ENCODE data around the gene ARL5A.

Gene ARL5A

DNA sequence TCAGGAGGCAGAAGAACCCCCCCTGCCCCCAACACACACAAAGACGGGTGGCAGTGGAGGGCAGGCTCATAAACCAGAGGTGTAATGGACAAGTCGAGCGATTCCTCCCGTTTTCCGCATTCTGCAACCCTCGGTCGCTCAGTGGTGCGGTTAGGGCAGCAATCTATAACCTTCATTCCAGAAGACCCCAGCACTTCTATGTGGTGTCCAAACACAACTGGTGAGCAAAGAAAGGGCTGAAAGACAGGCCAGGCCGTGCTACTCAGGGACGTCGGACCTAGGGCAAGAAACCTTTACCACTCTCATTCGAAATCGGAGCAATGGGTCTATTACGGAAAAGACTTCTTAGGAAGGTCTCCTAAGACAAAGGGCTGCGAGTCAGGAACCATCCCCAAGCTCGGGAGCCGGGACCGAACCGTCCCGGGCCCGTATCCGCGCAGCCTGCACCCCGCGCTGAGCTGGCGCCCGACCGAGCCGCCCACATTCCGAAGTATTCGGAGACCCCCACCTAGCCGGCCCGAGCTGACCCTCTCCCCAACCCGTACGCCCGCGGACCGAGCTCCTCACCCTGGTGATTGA lies 568 bp downstream of the ARL5A start:
- in situ Hi-C loops (cut with HindIII; ENCODE audit: low sequenced_read_pairs), result no loop called here
- peak overlapping the region; percentile 59 for H3K4me3 ChIP-seq (ENCODE audit: low read depth, low read length)
- DNase-seq (ENCODE audit: low read depth, low spot score), result peak; percentile 31
- TF ChIP-seq, protein P1, sequence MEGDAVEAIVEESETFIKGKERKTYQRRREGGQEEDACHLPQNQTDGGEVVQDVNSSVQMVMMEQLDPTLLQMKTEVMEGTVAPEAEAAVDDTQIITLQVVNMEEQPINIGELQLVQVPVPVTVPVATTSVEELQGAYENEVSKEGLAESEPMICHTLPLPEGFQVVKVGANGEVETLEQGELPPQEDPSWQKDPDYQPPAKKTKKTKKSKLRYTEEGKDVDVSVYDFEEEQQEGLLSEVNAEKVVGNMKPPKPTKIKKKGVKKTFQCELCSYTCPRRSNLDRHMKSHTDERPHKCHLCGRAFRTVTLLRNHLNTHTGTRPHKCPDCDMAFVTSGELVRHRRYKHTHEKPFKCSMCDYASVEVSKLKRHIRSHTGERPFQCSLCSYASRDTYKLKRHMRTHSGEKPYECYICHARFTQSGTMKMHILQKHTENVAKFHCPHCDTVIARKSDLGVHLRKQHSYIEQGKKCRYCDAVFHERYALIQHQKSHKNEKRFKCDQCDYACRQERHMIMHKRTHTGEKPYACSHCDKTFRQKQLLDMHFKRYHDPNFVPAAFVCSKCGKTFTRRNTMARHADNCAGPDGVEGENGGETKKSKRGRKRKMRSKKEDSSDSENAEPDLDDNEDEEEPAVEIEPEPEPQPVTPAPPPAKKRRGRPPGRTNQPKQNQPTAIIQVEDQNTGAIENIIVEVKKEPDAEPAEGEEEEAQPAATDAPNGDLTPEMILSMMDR (IDR thresholded peaks at IDR 0.05; ENCODE audit: low read depth, low read length), result no peak

DNA sequence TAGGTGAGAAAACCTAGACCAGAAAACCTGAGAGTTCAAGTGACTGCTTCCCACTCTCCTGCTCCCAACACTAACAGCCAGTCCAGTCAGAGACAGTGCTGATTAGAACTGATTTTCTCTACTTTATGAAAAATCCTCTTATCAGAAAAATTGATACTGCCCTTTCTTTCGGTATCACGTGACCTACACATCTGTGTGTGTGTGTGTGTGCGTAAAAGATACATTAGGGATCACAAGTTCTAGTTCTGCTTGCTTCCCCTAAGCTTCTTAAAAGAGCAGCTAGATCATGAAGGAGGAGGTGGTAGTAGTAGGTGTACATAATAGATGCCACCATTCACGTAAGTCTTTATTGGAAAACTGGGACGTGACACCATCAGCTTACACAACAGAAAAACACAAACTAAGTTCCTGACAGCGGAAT lies 1.5 kb downstream of the ARL5A start:
- TF ChIP-seq, protein P1 (IDR thresholded peaks at IDR 0.05; ENCODE audit: low read depth, low read length), result no peak
- peak overlapping the region; percentile 59 for H3K4me3 ChIP-seq (ENCODE audit: low read depth, low read length)
- peak; percentile 33 for DNase-seq (ENCODE audit: low read depth, low spot score)
- in situ Hi-C loops (cut with HindIII; ENCODE audit: low sequenced_read_pairs), result no loop called here

- in situ Hi-C loops (cut with HindIII; ENCODE audit: low sequenced_read_pairs), result no loop called here
- no peak overlapping the region for H3K4me3 ChIP-seq (ENCODE audit: low read depth, low read length)
- TF ChIP-seq, protein P1 (IDR thresholded peaks at IDR 0.05; ENCODE audit: low read depth, low read length), result no peak
- DNase-seq (ENCODE audit: low read depth, low spot score), result peak; percentile 2
Measured at GRCh38 chr2:151824886-151825285, 3.3 kb downstream of the ARL5A start.

- TF ChIP-seq, protein P1 (IDR thresholded peaks at IDR 0.05; ENCODE audit: low read depth, low read length), result no peak
- in situ Hi-C loops (cut with HindIII; ENCODE audit: low sequenced_read_pairs), result no loop called here
- no peak overlapping the region for H3K4me3 ChIP-seq (ENCODE audit: low read depth, low read length)
Measured at GRCh38 chr2:151823651-151824050, 4.6 kb downstream of the ARL5A start.

GRCh38 chr2:151819920-151820319 lies 8.3 kb downstream of the ARL5A start:
- H3K4me3 ChIP-seq (ENCODE audit: low read depth, low read length), result no peak overlapping the region
- TF ChIP-seq, protein P1 (IDR thresholded peaks at IDR 0.05; ENCODE audit: low read depth, low read length), result no peak
- in situ Hi-C loops (cut with HindIII; ENCODE audit: low sequenced_read_pairs), result no loop called here
- no peak for DNase-seq (ENCODE audit: low read depth, low spot score)

More at GRCh38 chr2:151823651-151824050, 4.6 kb downstream of the ARL5A start:
- peak; percentile 3 for DNase-seq (ENCODE audit: low read depth, low spot score)

DNA sequence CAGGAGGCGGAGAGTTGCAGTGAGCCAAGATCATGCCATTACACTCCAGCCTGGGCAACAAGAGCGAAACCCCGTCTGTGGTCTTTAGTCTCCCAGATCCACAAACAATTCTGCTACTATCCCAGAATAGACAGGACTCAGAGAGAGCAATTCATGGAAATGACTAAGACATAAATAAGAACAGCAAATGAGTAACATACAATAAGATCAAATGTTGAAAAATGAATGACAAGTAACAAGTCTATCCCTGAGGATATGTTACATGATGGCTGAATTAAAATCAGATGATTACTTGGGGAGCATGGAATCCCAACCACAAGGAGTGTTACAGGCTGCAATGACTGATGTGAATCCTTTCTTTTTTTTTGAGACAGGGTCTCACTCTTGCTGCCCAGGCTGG lies 10.3 kb downstream of the ARL5A start:
- H3K4me3 ChIP-seq (ENCODE audit: low read depth, low read length), result no peak overlapping the region
- DNase-seq (ENCODE audit: low read depth, low spot score), result no peak
- TF ChIP-seq, protein P1 (IDR thresholded peaks at IDR 0.05; ENCODE audit: low read depth, low read length), result no peak
- in situ Hi-C loops (cut with HindIII; ENCODE audit: low sequenced_read_pairs), result no loop called here
